Measurements from ENCODE around the gene TCEA3.

GRCh38 chr1:23451441-23451840 lies 26.9 kb upstream of the TCEA3 start:
- TF ChIP-seq TAF1 (IDR thresholded peaks at IDR 0.05; ENCODE audit: low read depth, low read length), result no peak
- no peak for TF ChIP-seq POLR2AphosphoS5 (IDR thresholded peaks at IDR 0.05; ENCODE audit: low read depth, low read length)
- no peak for TF ChIP-seq POLR2A (IDR thresholded peaks at IDR 0.05; ENCODE audit: low read depth, low read length)
- TF ChIP-seq POU2F2 (IDR thresholded peaks at IDR 0.05; ENCODE audit: low read depth, low read length), result no peak
- no peak for TF ChIP-seq SPI1 (IDR thresholded peaks at IDR 0.05; ENCODE audit: low read depth, low read length)
- TF ChIP-seq PAX5 (IDR thresholded peaks at IDR 0.05; ENCODE audit: insufficient read depth, low read length, severe bottlenecking), result no peak

Measured in GM12891 (cell line).